ENCODE data around the gene SLC10A1.

DNA sequence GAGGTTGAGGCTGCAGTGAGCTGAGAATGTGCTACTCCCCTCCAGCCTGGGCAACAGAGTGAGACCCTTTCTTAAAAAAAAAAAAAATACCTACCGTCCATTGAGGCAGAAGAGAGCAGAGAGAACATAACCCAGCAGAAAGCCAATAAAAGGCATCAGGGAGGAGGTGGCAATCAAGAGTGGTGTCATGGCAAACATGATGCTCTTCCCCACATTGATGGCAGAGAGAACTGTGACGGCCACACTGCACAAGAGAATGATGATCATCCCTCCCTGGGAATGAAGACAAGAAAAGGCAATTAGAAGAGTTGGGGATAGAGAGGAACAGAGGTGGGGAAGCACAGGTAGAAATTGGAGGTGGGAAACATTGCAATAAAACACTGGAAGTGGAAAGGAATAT is 18.0 kb downstream of the SLC10A1 start:
- no peak for TF ChIP-seq CEBPB (IDR thresholded peaks at IDR 0.05; ENCODE audit: low read depth)
- TF ChIP-seq, protein P1, sequence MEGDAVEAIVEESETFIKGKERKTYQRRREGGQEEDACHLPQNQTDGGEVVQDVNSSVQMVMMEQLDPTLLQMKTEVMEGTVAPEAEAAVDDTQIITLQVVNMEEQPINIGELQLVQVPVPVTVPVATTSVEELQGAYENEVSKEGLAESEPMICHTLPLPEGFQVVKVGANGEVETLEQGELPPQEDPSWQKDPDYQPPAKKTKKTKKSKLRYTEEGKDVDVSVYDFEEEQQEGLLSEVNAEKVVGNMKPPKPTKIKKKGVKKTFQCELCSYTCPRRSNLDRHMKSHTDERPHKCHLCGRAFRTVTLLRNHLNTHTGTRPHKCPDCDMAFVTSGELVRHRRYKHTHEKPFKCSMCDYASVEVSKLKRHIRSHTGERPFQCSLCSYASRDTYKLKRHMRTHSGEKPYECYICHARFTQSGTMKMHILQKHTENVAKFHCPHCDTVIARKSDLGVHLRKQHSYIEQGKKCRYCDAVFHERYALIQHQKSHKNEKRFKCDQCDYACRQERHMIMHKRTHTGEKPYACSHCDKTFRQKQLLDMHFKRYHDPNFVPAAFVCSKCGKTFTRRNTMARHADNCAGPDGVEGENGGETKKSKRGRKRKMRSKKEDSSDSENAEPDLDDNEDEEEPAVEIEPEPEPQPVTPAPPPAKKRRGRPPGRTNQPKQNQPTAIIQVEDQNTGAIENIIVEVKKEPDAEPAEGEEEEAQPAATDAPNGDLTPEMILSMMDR (IDR thresholded peaks at IDR 0.05 in 2 of 3, conservative IDR thresholded peaks at IDR 0.05 in 1 of 3; ENCODE audit: borderline replicate concordance in 1 of 3, insufficient read depth in 1 of 3, low read depth in 2 of 3, low read length in 2 of 3): no peak
- no peak for TF ChIP-seq YY1 (IDR thresholded peaks at IDR 0.05; ENCODE audit: extremely low read depth, insufficient replicate concordance, low read depth, low read length)
- TF ChIP-seq POLR2AphosphoS5 (IDR thresholded peaks at IDR 0.05; ENCODE audit: low read depth, low read length): no peak
- TF ChIP-seq, protein P2, sequence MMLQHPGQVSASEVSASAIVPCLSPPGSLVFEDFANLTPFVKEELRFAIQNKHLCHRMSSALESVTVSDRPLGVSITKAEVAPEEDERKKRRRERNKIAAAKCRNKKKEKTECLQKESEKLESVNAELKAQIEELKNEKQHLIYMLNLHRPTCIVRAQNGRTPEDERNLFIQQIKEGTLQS (IDR thresholded peaks at IDR 0.05): no peak
- TF ChIP-seq POLR2A (IDR thresholded peaks at IDR 0.05; ENCODE audit: borderline replicate concordance, extremely low read depth, insufficient read depth, insufficient read length): no peak
- TF ChIP-seq SRF (IDR thresholded peaks at IDR 0.05; ENCODE audit: low read depth): no peak
- no peak for TF ChIP-seq MAX (IDR thresholded peaks at IDR 0.05)
- TF ChIP-seq SIN3A (IDR thresholded peaks at IDR 0.05; ENCODE audit: low read depth): no peak
- TF ChIP-seq RAD21 (IDR thresholded peaks at IDR 0.05; ENCODE audit: low read depth): no peak
- no peak for TF ChIP-seq FOSL1 (IDR thresholded peaks at IDR 0.05; ENCODE audit: low read depth)
- TF ChIP-seq ZBTB33 (IDR thresholded peaks at IDR 0.05; ENCODE audit: extremely low read depth, insufficient replicate concordance, low read length): no peak
- TF ChIP-seq REST (IDR thresholded peaks at IDR 0.05; ENCODE audit: low read depth): no peak

Measured in HCT116 (cell line).